ENCODE measurements around the gene AKT3. TPM values are rescaled to one million over a fixed set of nuclear protein-coding genes. Genes with fewer than 3 reads are reported as not detected.

The AKT3 gene
- polyA plus RNA-seq, 2 of the 4 experiments (the other 2 are of a cell fraction) = 18.4 to 43.5 TPM

DNA sequence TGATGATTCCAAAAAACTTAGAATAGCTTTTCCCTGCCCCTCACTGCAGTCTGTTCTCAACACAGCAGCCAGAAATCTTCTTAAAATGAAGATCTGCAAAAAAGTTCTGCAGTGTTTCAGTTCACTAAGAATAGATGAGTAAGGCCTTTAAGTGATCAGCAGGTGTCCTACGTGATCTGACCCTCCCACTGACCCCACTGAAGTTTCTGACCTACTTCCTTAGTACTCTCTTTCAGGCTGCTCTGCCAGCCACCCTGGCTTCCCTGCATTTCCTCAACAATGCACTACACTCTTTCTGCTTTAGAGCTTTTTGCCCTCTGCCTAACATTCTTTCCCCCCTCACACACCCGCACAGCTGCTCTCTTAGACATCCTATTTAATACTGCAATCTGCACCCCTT, 182.5 kb downstream of the AKT3 start:
- no peaks in the 10 kb centered on the region for H3K9me3 ChIP-seq
- H3K4me1 ChIP-seq = no peaks in the 10 kb centered on the region
- TF ChIP-seq NR3C1 (IDR thresholded peaks at IDR 0.05) (no peak), CBX8 (IDR thresholded peaks at IDR 0.05) (no peak), ESRRA (IDR thresholded peaks at IDR 0.05; ENCODE audit: borderline replicate concordance, low read length) (no peak), TP53 (CRISPR knock-in tag; IDR thresholded peaks at IDR 0.05) (no peak), BHLHE40 (IDR thresholded peaks at IDR 0.05; ENCODE audit: low read depth, low read length) (no peak), POLR2A (IDR thresholded peaks at IDR 0.05; ENCODE audit: low read length) (no peak), HEYL (CRISPR knock-in tag; IDR thresholded peaks at IDR 0.05) (no peak), NPAS2 (CRISPR knock-in tag; IDR thresholded peaks at IDR 0.05; ENCODE audit: borderline replicate concordance) (no peak), TFCP2L1 (CRISPR knock-in tag; IDR thresholded peaks at IDR 0.05) (no peak), EHMT2 (IDR thresholded peaks at IDR 0.05; ENCODE audit: low read depth) (no peak), KDM5A (IDR thresholded peaks at IDR 0.05) (no peak), ZC3H11A (IDR thresholded peaks at IDR 0.05) (no peak), HDAC2 (IDR thresholded peaks at IDR 0.05) (no peak), FOSB (CRISPR knock-in tag; IDR thresholded peaks at IDR 0.05) (no peak)
- TF ChIP-seq, protein P1, sequence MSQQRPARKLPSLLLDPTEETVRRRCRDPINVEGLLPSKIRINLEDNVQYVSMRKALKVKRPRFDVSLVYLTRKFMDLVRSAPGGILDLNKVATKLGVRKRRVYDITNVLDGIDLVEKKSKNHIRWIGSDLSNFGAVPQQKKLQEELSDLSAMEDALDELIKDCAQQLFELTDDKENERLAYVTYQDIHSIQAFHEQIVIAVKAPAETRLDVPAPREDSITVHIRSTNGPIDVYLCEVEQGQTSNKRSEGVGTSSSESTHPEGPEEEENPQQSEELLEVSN (IDR thresholded peaks at IDR 0.05; ENCODE audit: borderline replicate concordance, low read depth) = no peak
- TF ChIP-seq, protein P2, sequence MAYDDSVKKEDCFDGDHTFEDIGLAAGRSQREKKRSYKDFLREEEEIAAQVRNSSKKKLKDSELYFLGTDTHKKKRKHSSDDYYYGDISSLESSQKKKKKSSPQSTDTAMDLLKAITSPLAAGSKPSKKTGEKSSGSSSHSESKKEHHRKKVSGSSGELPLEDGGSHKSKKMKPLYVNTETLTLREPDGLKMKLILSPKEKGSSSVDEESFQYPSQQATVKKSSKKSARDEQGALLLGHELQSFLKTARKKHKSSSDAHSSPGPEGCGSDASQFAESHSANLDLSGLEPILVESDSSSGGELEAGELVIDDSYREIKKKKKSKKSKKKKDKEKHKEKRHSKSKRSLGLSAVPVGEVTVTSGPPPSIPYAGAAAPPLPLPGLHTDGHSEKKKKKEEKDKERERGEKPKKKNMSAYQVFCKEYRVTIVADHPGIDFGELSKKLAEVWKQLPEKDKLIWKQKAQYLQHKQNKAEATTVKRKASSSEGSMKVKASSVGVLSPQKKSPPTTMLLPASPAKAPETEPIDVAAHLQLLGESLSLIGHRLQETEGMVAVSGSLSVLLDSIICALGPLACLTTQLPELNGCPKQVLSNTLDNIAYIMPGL (CRISPR knock-in tag; IDR thresholded peaks at IDR 0.05; ENCODE audit: borderline replicate concordance) = no peak
- TF ChIP-seq, protein P3, sequence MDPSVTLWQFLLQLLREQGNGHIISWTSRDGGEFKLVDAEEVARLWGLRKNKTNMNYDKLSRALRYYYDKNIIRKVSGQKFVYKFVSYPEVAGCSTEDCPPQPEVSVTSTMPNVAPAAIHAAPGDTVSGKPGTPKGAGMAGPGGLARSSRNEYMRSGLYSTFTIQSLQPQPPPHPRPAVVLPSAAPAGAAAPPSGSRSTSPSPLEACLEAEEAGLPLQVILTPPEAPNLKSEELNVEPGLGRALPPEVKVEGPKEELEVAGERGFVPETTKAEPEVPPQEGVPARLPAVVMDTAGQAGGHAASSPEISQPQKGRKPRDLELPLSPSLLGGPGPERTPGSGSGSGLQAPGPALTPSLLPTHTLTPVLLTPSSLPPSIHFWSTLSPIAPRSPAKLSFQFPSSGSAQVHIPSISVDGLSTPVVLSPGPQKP (IDR thresholded peaks at IDR 0.05; ENCODE audit: low read depth, low read length) = no peak
- DNase-seq (ENCODE audit: low read depth in 1 of 2, low spot score in 1 of 2) (no peak), ATAC-seq (no peak), FAIRE-seq (no peak)
- ChIA-PET POLR2A (no interaction called here), CTCF (no interaction called here)
- H3K4me3 ChIP-seq = no peak overlapping the region
- WGBS (ENCODE audit: missing lambda C conversion rate) = 87% methylated on average over 2 of the region's 2 CpGs
- H3K4me2 ChIP-seq = no peak overlapping the region
- no peak overlapping the region for H3K27ac ChIP-seq

DNA sequence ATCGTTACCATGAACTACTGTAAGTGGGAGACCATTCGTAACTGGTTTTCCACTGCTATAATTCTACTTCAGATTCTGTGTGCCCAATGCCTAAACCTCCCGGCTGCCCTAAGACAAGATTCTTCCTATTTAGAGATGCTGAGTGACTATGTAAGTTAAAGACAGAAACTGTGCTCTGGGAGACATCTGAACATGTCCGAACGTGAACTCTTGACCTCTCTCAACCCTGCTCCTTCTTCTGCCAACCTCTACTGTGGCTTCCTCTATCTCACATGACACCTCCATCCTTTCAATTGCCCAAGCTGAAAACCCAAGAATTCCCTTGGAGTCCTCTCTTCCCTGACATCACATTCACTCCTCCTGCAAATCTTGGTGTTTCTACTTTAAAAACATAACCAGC, 182.9 kb downstream of the AKT3 start:
- POLR2A ChIA-PET = no interaction called here
- WGBS (ENCODE audit: missing lambda C conversion rate) = 96% methylated on average over 5 of the region's 5 CpGs

More for the DNA sequence above, 182.9 kb downstream of the AKT3 start:
- no peak overlapping the region for H3K4me2 ChIP-seq
- no peaks in the 10 kb centered on the region for H3K9me3 ChIP-seq
- no peak for DNase-seq (ENCODE audit: low read depth in 1 of 2, low spot score in 1 of 2)
- no peaks in the 10 kb centered on the region for H3K4me1 ChIP-seq
- TF ChIP-seq RCOR1 (IDR thresholded peaks at IDR 0.05; ENCODE audit: low read depth, low read length) (no peak), ZNF302 (CRISPR knock-in tag; IDR thresholded peaks at IDR 0.05) (no peak), CBX2 (IDR thresholded peaks at IDR 0.05; ENCODE audit: borderline replicate concordance, low read depth) (no peak), GATA3 (IDR thresholded peaks at IDR 0.05; ENCODE audit: borderline replicate concordance) (no peak), CHD2 (IDR thresholded peaks at IDR 0.05; ENCODE audit: low read length, partially characterized antibody) (no peak), ESRRA (IDR thresholded peaks at IDR 0.05; ENCODE audit: borderline replicate concordance, low read length) (no peak), HDAC2 (IDR thresholded peaks at IDR 0.05) (no peak), MAFK (IDR thresholded peaks at IDR 0.05; ENCODE audit: partially characterized antibody) (no peak), NFE2L2 (conservative IDR thresholded peaks at IDR 0.05; ENCODE audit: low read length) (no peak), NPAS2 (CRISPR knock-in tag; IDR thresholded peaks at IDR 0.05; ENCODE audit: borderline replicate concordance) (no peak), EP300 (IDR thresholded peaks at IDR 0.05) (no peak)
- TF ChIP-seq, protein P4, sequence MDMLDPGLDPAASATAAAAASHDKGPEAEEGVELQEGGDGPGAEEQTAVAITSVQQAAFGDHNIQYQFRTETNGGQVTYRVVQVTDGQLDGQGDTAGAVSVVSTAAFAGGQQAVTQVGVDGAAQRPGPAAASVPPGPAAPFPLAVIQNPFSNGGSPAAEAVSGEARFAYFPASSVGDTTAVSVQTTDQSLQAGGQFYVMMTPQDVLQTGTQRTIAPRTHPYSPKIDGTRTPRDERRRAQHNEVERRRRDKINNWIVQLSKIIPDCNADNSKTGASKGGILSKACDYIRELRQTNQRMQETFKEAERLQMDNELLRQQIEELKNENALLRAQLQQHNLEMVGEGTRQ (IDR thresholded peaks at IDR 0.05) = no peak
- TF ChIP-seq, protein P5, sequence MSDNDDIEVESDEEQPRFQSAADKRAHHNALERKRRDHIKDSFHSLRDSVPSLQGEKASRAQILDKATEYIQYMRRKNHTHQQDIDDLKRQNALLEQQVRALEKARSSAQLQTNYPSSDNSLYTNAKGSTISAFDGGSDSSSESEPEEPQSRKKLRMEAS (IDR thresholded peaks at IDR 0.05) = no peak
- CTCF ChIA-PET = no interaction called here
- no peak overlapping the region for H3K4me3 ChIP-seq
- no peak overlapping the region for H3K27ac ChIP-seq
- no peak for ATAC-seq
- FAIRE-seq = no peak

Measured in A549 (cell line).